GM19351 (cell line): ENCODE data around the gene BACE1-AS.
A peak's percentile ranks its signal among the peaks of the same experiment; 100 is the strongest.

Experiments
- ATAC-seq: cut with Tn5 transposase; IDR thresholded peaks from one replicate; pipeline ENCODE4 v1.9.1; 2021; ENCODE audit warnings: mild to moderate bottlenecking, moderate library complexity; ENCODE audit not compliant: unreplicated experiment

Gene BACE1-AS

GRCh38 chr11:117289795-117290194, 1.4 kb upstream of the BACE1-AS start:
- no peak for ATAC-seq

- no peak for ATAC-seq
Measured at GRCh38 chr11:117292616-117293015, 1.5 kb downstream of the BACE1-AS start.

GRCh38 chr11:117295438-117296137, 4.4 kb downstream of the BACE1-AS start:
- no peak for ATAC-seq

- ATAC-seq: no peak
Measured at GRCh38 chr11:117296881-117297280, 5.7 kb downstream of the BACE1-AS start.

- ATAC-seq: no peak
Measured at GRCh38 chr11:117298195-117298594, 7.0 kb downstream of the BACE1-AS start.

GRCh38 chr11:117299351-117300282, 8.5 kb downstream of the BACE1-AS start:
- no peak for ATAC-seq

- no peak for ATAC-seq
Measured at GRCh38 chr11:117300283-117300663, 9.1 kb downstream of the BACE1-AS start.

GRCh38 chr11:117300773-117301172, 9.6 kb downstream of the BACE1-AS start:
- no peak for ATAC-seq

GRCh38 chr11:117302228-117302627, 11.1 kb downstream of the BACE1-AS start:
- peak; percentile 51 for ATAC-seq

- no peak for ATAC-seq
Measured at GRCh38 chr11:117303101-117303500, 12.0 kb downstream of the BACE1-AS start.

GRCh38 chr11:117303646-117304315, 12.6 kb downstream of the BACE1-AS start:
- no peak for ATAC-seq

- ATAC-seq: no peak
Measured at GRCh38 chr11:117305145-117305544, 14.0 kb downstream of the BACE1-AS start.

GRCh38 chr11:117309310-117309709, 18.2 kb downstream of the BACE1-AS start:
- ATAC-seq: no peak

GRCh38 chr11:117313091-117313490, 21.9 kb downstream of the BACE1-AS start:
- no peak for ATAC-seq

- no peak for ATAC-seq
Measured at GRCh38 chr11:117313828-117314768, 23.0 kb downstream of the BACE1-AS start.

GRCh38 chr11:117314840-117315239, 23.7 kb downstream of the BACE1-AS start:
- ATAC-seq: no peak

GRCh38 chr11:117315285-117316196, 24.4 kb downstream of the BACE1-AS start:
- no peak for ATAC-seq

GRCh38 chr11:117316197-117316961, 25.2 kb downstream of the BACE1-AS start, which contains the start of gene BACE1:
BACE1 (minus strand) TSS chr11:117316256; CDS start chr11:117315795, 461 bp downstream.
- no peak for ATAC-seq
